GM13976 (cell line): Measurements from ENCODE around the gene KYAT1.

Experiments
- DNase-seq: peaks from one replicate; pipeline ENCODE4 v3.0.0; 2012; ENCODE audit warnings: low spot score
- CTCF ChIP-seq: IDR thresholded peaks from 2 replicates; pipeline ENCODE4 v1.5.1; 2012; ENCODE audit warnings: borderline replicate concordance, mild to moderate bottlenecking; ENCODE audit not compliant: insufficient read depth; ENCODE audit errors: extremely low read depth, missing control alignments, control extremely low read depth
- in situ Hi-C: fragments of 300-500 bp; cut with MboI; formaldehyde crosslinking; loops from one replicate; pipeline ENCODE4 v1.12.0; 2022; ENCODE audit warnings: low sequenced_read_pairs, mixed read lengths, inconsistent platforms; ENCODE audit not compliant: unreplicated experiment

The KYAT1 gene

GRCh38 chr9:128910906-128911305 is 29.2 kb upstream of the KYAT1 start:
- no peak for DNase-seq
- no peak for TF ChIP-seq CTCF
- in situ Hi-C loops: no loop called here

- DNase-seq: no peak
- TF ChIP-seq CTCF: no peak
- in situ Hi-C loops: no loop called here
Observed at GRCh38 chr9:128909859-128910258, 28.1 kb upstream of the KYAT1 start.

GRCh38 chr9:128908372-128908771 is 26.6 kb upstream of the KYAT1 start:
- in situ Hi-C loops: no loop called here
- DNase-seq: no peak
- no peak for TF ChIP-seq CTCF

- in situ Hi-C loops: no loop called here
- no peak for TF ChIP-seq CTCF
- DNase-seq: no peak
Observed at GRCh38 chr9:128906741-128907140, 25.0 kb upstream of the KYAT1 start.

GRCh38 chr9:128905964-128906363 is 24.2 kb upstream of the KYAT1 start:
- no peak for TF ChIP-seq CTCF
- in situ Hi-C loops: no loop called here
- DNase-seq: no peak

GRCh38 chr9:128903871-128904620 is 22.3 kb upstream of the KYAT1 start:
- DNase-seq: no peak
- in situ Hi-C loops: no loop called here
- TF ChIP-seq CTCF: no peak
